ENCODE data around the gene HSD11B1L. TPM values are rescaled to one million over a fixed set of nuclear protein-coding genes. Genes with fewer than 3 reads are reported as not detected.

HSD11B1L gene
- total RNA-seq, 2 donors from 2014 or later, result 10.3 to 12.6 TPM

- TF ChIP-seq, protein P1, sequence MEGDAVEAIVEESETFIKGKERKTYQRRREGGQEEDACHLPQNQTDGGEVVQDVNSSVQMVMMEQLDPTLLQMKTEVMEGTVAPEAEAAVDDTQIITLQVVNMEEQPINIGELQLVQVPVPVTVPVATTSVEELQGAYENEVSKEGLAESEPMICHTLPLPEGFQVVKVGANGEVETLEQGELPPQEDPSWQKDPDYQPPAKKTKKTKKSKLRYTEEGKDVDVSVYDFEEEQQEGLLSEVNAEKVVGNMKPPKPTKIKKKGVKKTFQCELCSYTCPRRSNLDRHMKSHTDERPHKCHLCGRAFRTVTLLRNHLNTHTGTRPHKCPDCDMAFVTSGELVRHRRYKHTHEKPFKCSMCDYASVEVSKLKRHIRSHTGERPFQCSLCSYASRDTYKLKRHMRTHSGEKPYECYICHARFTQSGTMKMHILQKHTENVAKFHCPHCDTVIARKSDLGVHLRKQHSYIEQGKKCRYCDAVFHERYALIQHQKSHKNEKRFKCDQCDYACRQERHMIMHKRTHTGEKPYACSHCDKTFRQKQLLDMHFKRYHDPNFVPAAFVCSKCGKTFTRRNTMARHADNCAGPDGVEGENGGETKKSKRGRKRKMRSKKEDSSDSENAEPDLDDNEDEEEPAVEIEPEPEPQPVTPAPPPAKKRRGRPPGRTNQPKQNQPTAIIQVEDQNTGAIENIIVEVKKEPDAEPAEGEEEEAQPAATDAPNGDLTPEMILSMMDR (IDR thresholded peaks at IDR 0.05), result peak; percentile 93 to 96
- H3K36me3 ChIP-seq, result peaks cover 39% of the 10 kb centered on the region
- peak within 1 kb of the TSS; percentile 67 to 78 for H3K4me3 ChIP-seq
- no peaks in the 10 kb centered on the region for H3K27me3 ChIP-seq
- peaks cover 0 to 34% of the 10 kb centered on the region in 2 donors for H3K4me1 ChIP-seq
- DNase-seq (ENCODE audit: low spot score), result peak; percentile 98
- peak within 1 kb of the TSS; percentile 79 to 95 for H3K27ac ChIP-seq
- H3K9me3 ChIP-seq, result no peaks in the 10 kb centered on the region
These were observed 9.5 kb downstream of the HSD11B1L start, which contains the start of gene RPL36 for GRCh38 chr19:5690125-5690954. Gene RPL36, plus strand, starts transcription at chr19:5690295. Its CDS starts 213 bp downstream, at chr19:5690508.

DNA sequence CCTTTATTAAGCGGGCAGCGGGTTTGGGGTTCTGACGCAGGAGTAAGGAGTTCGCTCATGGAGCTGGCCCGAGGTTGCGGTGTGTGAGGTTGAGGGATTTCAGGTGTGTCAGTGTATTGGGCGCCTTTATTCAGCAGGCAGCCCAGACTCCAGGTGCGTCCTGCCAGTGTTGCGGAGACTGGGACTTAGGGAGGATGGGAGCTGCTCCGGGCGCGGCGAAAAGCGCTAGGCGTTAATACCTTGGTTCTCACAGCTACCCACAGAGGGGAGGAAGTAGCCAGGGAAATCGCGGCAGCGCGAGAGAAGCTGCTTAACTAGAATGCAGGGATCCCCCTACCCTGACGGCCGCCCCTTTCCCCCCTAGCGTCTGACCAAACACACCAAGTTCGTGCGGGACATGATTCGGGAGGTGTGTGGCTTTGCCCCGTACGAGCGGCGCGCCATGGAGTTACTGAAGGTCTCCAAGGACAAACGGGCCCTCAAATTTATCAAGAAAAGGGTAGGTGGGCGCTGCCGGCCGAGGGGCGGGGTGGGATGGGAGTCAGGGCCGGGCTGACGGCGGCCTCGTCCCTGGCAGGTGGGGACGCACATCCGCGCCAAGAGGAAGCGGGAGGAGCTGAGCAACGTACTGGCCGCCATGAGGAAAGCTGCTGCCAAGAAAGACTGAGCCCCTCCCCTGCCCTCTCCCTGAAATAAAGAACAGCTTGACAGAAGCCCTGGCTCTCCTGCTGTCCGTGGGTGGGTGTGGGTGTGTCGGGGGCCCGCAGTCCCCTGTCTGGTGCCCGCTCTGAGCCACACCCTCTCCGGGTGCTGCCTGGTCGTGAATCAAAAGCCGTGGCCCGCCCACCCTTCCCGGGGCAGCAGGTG is 10.4 kb downstream of the HSD11B1L start:
- Histone ChIP-seq H3K9me3 (no peaks in the 10 kb centered on the region), H3K4me1 (peaks cover 0 to 33% of the 10 kb centered on the region in 2 donors), H3K27ac (peak overlapping the region; percentile 79 to 95), H3K36me3 (peaks cover 47% of the 10 kb centered on the region), H3K4me3 (peak overlapping the region; percentile 67 to 78), H3K27me3 (no peaks in the 10 kb centered on the region)
- DNase-seq (ENCODE audit: low spot score), result peak; percentile 79
- TF ChIP-seq, protein P1 (IDR thresholded peaks at IDR 0.05), result no peak

GRCh38 chr19:5691822-5692722 is 11.2 kb downstream of the HSD11B1L start:
- Histone ChIP-seq H3K27me3 (no peaks in the 10 kb centered on the region), H3K27ac (peak overlapping the region; percentile 79 to 95), H3K4me3 (peak overlapping the region; percentile 67 to 78), H3K9me3 (no peaks in the 10 kb centered on the region), H3K36me3 (peaks cover 56% of the 10 kb centered on the region), H3K4me1 (peaks cover 0 to 29% of the 10 kb centered on the region in 2 donors)
- TF ChIP-seq, protein P1 (IDR thresholded peaks at IDR 0.05), result no peak
- no peak for DNase-seq (ENCODE audit: low spot score)

DNA sequence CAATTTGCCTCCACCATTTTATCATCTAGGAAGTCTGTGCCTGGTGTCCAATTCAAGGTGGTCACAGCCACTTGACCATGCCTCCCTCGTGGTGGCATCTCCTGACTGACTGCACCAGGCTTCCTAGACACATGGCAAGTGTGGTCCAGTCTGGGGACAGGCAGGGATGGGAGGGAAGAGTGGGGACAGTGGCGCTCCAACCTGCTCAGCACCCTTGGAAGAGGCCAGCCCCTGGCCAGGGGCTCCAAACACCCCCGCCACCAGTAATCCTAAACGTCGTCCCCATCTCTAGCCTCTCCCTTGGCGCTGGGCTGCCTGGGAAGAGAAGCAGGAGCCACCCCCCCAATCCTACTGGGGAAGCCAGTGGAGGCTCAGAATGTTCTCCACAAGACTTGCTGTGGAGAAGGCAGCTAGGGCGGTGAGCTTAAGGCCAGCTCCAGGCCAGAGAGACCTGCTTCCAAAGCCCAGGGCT is 11.9 kb downstream of the HSD11B1L start:
- Histone ChIP-seq H3K27me3 (no peaks in the 10 kb centered on the region), H3K36me3 (peaks cover 60% of the 10 kb centered on the region), H3K4me1 (peaks cover 0 to 24% of the 10 kb centered on the region in 2 donors), H3K4me3 (no peak overlapping the region), H3K9me3 (no peaks in the 10 kb centered on the region), H3K27ac (no peak overlapping the region)
- no peak for DNase-seq (ENCODE audit: low spot score)
- TF ChIP-seq, protein P1 (IDR thresholded peaks at IDR 0.05), result no peak

Data from right atrium auricular region (tissue), 2 donors.